ENCODE measurements around the gene ITGB8. TPM values are rescaled to one million over a fixed set of nuclear protein-coding genes. Genes with fewer than 3 reads are reported as not detected.

Gene ITGB8
- total RNA-seq, 1 experiment from 2014 or later = 2.4 TPM

DNA sequence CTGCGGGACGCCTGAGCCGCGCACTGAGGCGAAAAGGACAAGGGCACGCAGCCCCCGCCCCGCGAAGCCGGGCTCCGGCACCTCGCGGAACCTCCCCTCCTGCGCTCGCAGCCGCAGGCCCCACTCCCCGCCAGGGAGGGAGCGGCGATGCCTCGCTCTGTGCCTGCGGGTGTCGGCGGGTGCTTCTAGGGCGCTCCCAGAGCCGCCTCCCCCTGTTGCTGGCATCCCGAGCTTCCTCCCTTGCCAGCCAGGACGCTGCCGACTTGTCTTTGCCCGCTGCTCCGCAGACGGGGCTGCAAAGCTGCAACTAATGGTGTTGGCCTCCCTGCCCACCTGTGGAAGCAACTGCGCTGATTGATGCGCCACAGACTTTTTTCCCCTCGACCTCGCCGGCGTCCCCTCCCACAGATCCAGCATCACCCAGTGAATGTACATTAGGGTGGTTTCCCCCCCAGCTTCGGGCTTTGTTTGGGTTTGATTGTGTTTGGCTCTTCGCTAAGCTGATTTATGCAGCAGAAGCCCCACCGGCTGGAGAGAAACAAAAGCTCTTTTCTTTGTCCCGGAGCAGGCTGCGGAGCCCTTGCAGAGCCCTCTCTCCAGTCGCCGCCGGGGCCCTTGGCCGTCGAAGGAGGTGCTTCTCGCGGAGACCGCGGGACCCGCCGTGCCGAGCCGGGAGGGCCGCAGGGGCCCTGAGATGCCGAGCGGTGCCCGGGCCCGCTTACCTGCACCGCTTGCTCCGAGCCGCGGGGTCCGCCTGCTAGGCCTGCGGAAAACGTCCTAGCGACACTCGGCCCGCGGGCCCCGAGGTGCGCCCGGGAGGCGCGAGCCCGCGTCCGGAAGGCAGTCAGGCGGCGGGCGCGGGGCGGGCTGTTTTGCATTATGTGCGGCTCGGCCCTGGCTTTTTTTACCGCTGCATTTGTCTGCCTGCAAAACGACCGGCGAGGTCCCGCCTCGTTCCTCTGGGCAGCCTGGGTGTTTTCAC, 519 bp downstream of the ITGB8 start:
- POLR2A ChIA-PET = no interaction called here
- CTCF ChIA-PET = interaction anchor here (0.9 to 2.1 kb wide), 7 partner anchors 12 to 618 kb away, joined by 3 to 9 read pairs (median 3); partner anchors contain the start of gene MACC1
- peak overlapping the region; percentile 78 for H2AFZ ChIP-seq (ENCODE audit: low read depth, low read length, poor library complexity, severe bottlenecking)
- no peaks in the 10 kb centered on the region for H3K9me3 ChIP-seq (ENCODE audit: control insufficient read depth in 1 of 2, insufficient read depth in 1 of 2, low read depth in 1 of 2, low read length in 2 of 2)
- ATAC-seq (peak; percentile 50), DNase-seq (ENCODE audit: low read depth, low spot score) (no peak)
- H3K27me3 ChIP-seq (ENCODE audit: insufficient read depth, low read length) = no peaks in the 10 kb centered on the region
- H3K27ac ChIP-seq (ENCODE audit: low read depth, low read length) = peak overlapping the region; percentile 86
- BruUV-seq (replicated peaks) = no TSS peak
- H3K4me1 ChIP-seq (ENCODE audit: control insufficient read depth in 1 of 2, insufficient read depth in 2 of 2, low read length in 2 of 2) = peaks cover 3 to 18% of the 10 kb centered on the region in 2 experiments; a peak in 3 of 4 replicates
- TF ChIP-seq EZH2phosphoT487 (IDR thresholded peaks at IDR 0.05; ENCODE audit: borderline replicate concordance) = no peak
- 0 out of 2 replicates have a peak, but pooled peaks have one; percentile 6 for TF ChIP-seq RAD21 (IDR thresholded peaks at IDR 0.05; ENCODE audit: low read depth)
- no peak for TF ChIP-seq POLR2A (IDR thresholded peaks at IDR 0.05; ENCODE audit: borderline replicate concordance, extremely low read depth, insufficient read depth, insufficient read length)
- TF ChIP-seq POLR2AphosphoS5 (IDR thresholded peaks at IDR 0.05; ENCODE audit: low read depth, low read length) = no peak
- TF ChIP-seq ZNF274 (IDR thresholded peaks at IDR 0.05; ENCODE audit: low read depth, low read length) = no peak
- TF ChIP-seq ZFX (IDR thresholded peaks at IDR 0.05) = peak; percentile 68
- TF ChIP-seq, protein P1, sequence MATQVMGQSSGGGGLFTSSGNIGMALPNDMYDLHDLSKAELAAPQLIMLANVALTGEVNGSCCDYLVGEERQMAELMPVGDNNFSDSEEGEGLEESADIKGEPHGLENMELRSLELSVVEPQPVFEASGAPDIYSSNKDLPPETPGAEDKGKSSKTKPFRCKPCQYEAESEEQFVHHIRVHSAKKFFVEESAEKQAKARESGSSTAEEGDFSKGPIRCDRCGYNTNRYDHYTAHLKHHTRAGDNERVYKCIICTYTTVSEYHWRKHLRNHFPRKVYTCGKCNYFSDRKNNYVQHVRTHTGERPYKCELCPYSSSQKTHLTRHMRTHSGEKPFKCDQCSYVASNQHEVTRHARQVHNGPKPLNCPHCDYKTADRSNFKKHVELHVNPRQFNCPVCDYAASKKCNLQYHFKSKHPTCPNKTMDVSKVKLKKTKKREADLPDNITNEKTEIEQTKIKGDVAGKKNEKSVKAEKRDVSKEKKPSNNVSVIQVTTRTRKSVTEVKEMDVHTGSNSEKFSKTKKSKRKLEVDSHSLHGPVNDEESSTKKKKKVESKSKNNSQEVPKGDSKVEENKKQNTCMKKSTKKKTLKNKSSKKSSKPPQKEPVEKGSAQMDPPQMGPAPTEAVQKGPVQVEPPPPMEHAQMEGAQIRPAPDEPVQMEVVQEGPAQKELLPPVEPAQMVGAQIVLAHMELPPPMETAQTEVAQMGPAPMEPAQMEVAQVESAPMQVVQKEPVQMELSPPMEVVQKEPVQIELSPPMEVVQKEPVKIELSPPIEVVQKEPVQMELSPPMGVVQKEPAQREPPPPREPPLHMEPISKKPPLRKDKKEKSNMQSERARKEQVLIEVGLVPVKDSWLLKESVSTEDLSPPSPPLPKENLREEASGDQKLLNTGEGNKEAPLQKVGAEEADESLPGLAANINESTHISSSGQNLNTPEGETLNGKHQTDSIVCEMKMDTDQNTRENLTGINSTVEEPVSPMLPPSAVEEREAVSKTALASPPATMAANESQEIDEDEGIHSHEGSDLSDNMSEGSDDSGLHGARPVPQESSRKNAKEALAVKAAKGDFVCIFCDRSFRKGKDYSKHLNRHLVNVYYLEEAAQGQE (IDR thresholded peaks at IDR 0.05; ENCODE audit: low read depth) = no peak
- intact Hi-C loops (cut with micrococcal nuclease) = loop anchor here (2.0 to 5.0 kb wide), 2 partner anchors 114 to 266 kb away; partner anchors contain the start of gene MACC1
- H3K4me2 ChIP-seq (ENCODE audit: low read length) = peak overlapping the region; percentile 95
- no peaks in the 10 kb centered on the region for H3K36me3 ChIP-seq (ENCODE audit: control insufficient read depth in 1 of 2, insufficient read depth in 2 of 2, low read length in 2 of 2)
- H3K79me2 ChIP-seq (ENCODE audit: insufficient read depth, low read length) = no peaks in the 10 kb centered on the region
- peak overlapping the region; percentile 70 for H3K9ac ChIP-seq (ENCODE audit: low read length)
- peak overlapping the region; percentile 66 to 81 for H3K4me3 ChIP-seq (replicated peaks in 1 of 2; ENCODE audit: low read depth in 1 of 2, low read length in 2 of 2)
- H4K20me1 ChIP-seq (ENCODE audit: insufficient read depth) = no peaks in the 10 kb centered on the region
- H3K9me2 ChIP-seq (ENCODE audit: insufficient read depth) = no peaks in the 10 kb centered on the region
- RAD21 ChIA-PET (ENCODE audit: low non-redundant PET in 1 of 2, low total read pairs in 2 of 2, uncharacterized antibody in 2 of 2, unreplicated experiment in 2 of 2) = interaction anchor here in 1 of 2 experiments (0.5 to 1.5 kb wide), 2 partner anchors 140 to 267 kb away, joined by 3 to 4 read pairs; no protein-coding TSS in a partner anchor
